Measurements from ENCODE around the gene RBM14. TPM values are rescaled to one million over a fixed set of nuclear protein-coding genes. Genes with fewer than 3 reads are reported as not detected.

The RBM14 gene
- total RNA-seq, 1 experiment from 2014 or later: 160 TPM

GRCh38 chr11:66670816-66671215, 54.4 kb downstream of the RBM14 start:
- H3K4me3 Mint-ChIP-seq (ENCODE audit: unreplicated experiment): no peak overlapping the region
- intact Hi-C loops (cut with micrococcal nuclease; ENCODE audit: unreplicated experiment): no loop called here
- H3K27ac Mint-ChIP-seq (ENCODE audit: unreplicated experiment): no peak overlapping the region
- H3K36me3 ChIP-seq (ENCODE audit: control insufficient read depth, insufficient read depth, low read length): peaks cover 5% of the 10 kb centered on the region; the same call in 1 of the 2 replicates
- no peaks in the 10 kb centered on the region for H3K27me3 ChIP-seq (replicated peaks; ENCODE audit: control insufficient read depth, insufficient read depth, low read length)
- CTCF ChIA-PET: no interaction called here
- no peak for DNase-seq
- no peak for TF ChIP-seq CTCF (IDR thresholded peaks at IDR 0.05; ENCODE audit: insufficient read depth in 1 of 2, low read depth in 1 of 2, low read length in 1 of 2, severe bottlenecking in 1 of 2, unreplicated experiment in 1 of 2)
- no peak overlapping the region for H3K4me3 ChIP-seq (ENCODE audit: low read depth, low read length)
- peaks cover 10% of the 10 kb centered on the region for H3K4me1 ChIP-seq
- no peaks in the 10 kb centered on the region for H3K9me3 ChIP-seq
- peaks cover 9% of the 10 kb centered on the region for H3K4me1 Mint-ChIP-seq (ENCODE audit: low read depth, unreplicated experiment)
- H3K27me3 Mint-ChIP-seq (ENCODE audit: insufficient read depth, unreplicated experiment): no peaks in the 10 kb centered on the region
- no TSS peak for BruUV-seq (replicated peaks)
- no peaks in the 10 kb centered on the region for H3K9me3 Mint-ChIP-seq (ENCODE audit: unreplicated experiment)
- POLR2A ChIA-PET: no interaction called here
- H3K36me3 Mint-ChIP-seq (ENCODE audit: insufficient read depth, unreplicated experiment): peaks cover 89% of the 10 kb centered on the region

GRCh38 chr11:66674964-66675602, 58.7 kb downstream of the RBM14 start:
- peaks cover 4% of the 10 kb centered on the region; the same call in 1 of the 2 replicates for H3K36me3 ChIP-seq (ENCODE audit: control insufficient read depth, insufficient read depth, low read length)
- Mint-ChIP-seq H3K4me1 (ENCODE audit: low read depth, unreplicated experiment) (peaks cover 16% of the 10 kb centered on the region), H3K4me3 (ENCODE audit: unreplicated experiment) (peak overlapping the region; percentile 5), H3K27ac (ENCODE audit: unreplicated experiment) (no peak overlapping the region), H3K36me3 (ENCODE audit: insufficient read depth, unreplicated experiment) (peaks cover 77% of the 10 kb centered on the region), H3K9me3 (ENCODE audit: unreplicated experiment) (no peaks in the 10 kb centered on the region), H3K27me3 (ENCODE audit: insufficient read depth, unreplicated experiment) (no peaks in the 10 kb centered on the region)
- TF ChIP-seq CTCF (IDR thresholded peaks at IDR 0.05; ENCODE audit: insufficient read depth in 1 of 2, low read depth in 1 of 2, low read length in 1 of 2, severe bottlenecking in 1 of 2, unreplicated experiment in 1 of 2): no peak
- BruUV-seq (replicated peaks): no TSS peak
- peaks cover 21% of the 10 kb centered on the region for H3K4me1 ChIP-seq
- H3K9me3 ChIP-seq: no peaks in the 10 kb centered on the region
- POLR2A ChIA-PET: interaction anchor here (1.4 kb wide), 1 partner anchor 37 kb away, joined by 7 read pairs; the partner anchor contains the start of gene RBM4
- intact Hi-C loops (cut with micrococcal nuclease; ENCODE audit: unreplicated experiment): loop anchor here (5.0 kb wide), 1 partner anchor 157 kb away; no protein-coding TSS in a partner anchor
- no peaks in the 10 kb centered on the region for H3K27me3 ChIP-seq (replicated peaks; ENCODE audit: control insufficient read depth, insufficient read depth, low read length)
- CTCF ChIA-PET: interaction anchor here (0.5 kb wide), 1 partner anchor 211 kb away, joined by 4 read pairs; no protein-coding TSS in a partner anchor
- no peak for DNase-seq
- H3K4me3 ChIP-seq (ENCODE audit: low read depth, low read length): no peak overlapping the region

- ChIA-PET CTCF (interaction anchor here (2.4 to 2.6 kb wide), 3 partner anchors 10 to 84 kb away, joined by 6 to 32 read pairs (median 14); partner anchors contain the start of genes CCDC87, CCS and RBM4), POLR2A (interaction anchor here (2.4 to 2.8 kb wide), 6 partner anchors 17 to 238 kb away, joined by 12 to 62 read pairs (median 30); partner anchors contain the start of genes DPP3, MRPL11, RBM14 and RBM4)
- Histone ChIP-seq H3K27me3 (replicated peaks; ENCODE audit: control insufficient read depth, insufficient read depth, low read length) (no peaks in the 10 kb centered on the region), H3K9me3 (no peaks in the 10 kb centered on the region), H3K36me3 (ENCODE audit: control insufficient read depth, insufficient read depth, low read length) (peaks cover 4% of the 10 kb centered on the region; the same call in 1 of the 2 replicates), H3K4me1 (peaks cover 21% of the 10 kb centered on the region), H3K4me3 (ENCODE audit: low read depth, low read length) (peak overlapping the region; percentile 71)
- peak overlapping the region; percentile 98 for H3K27ac Mint-ChIP-seq (ENCODE audit: unreplicated experiment)
- H3K4me1 Mint-ChIP-seq (ENCODE audit: low read depth, unreplicated experiment): peaks cover 16% of the 10 kb centered on the region
- peaks cover 64% of the 10 kb centered on the region for H3K36me3 Mint-ChIP-seq (ENCODE audit: insufficient read depth, unreplicated experiment)
- no peak for TF ChIP-seq CTCF (IDR thresholded peaks at IDR 0.05; ENCODE audit: insufficient read depth in 1 of 2, low read depth in 1 of 2, low read length in 1 of 2, severe bottlenecking in 1 of 2, unreplicated experiment in 1 of 2)
- peak overlapping the region; percentile 94 for H3K4me3 Mint-ChIP-seq (ENCODE audit: unreplicated experiment)
- TSS peak; percentile 36 for BruUV-seq (replicated peaks)
- intact Hi-C loops (cut with micrococcal nuclease; ENCODE audit: unreplicated experiment): loop anchor here (5.0 kb wide), 1 partner anchor 156 kb away; no protein-coding TSS in a partner anchor
- no peak for DNase-seq
- no peaks in the 10 kb centered on the region for H3K27me3 Mint-ChIP-seq (ENCODE audit: insufficient read depth, unreplicated experiment)
- H3K9me3 Mint-ChIP-seq (ENCODE audit: unreplicated experiment): no peaks in the 10 kb centered on the region
Measured at GRCh38 chr11:66676282-66676919, 60.0 kb downstream of the RBM14 start.
